PFSK-1 (cell line): ENCODE measurements around the gene EFCAB10.

Experiments used
- FOXP2 ChIP-seq: optimal IDR thresholded peaks from 2 replicates; pipeline ENCODE3; 2011; ENCODE audit warnings: borderline replicate concordance, control low read depth, inconsistent platforms; ENCODE audit not compliant: insufficient read depth; ENCODE audit errors: extremely low read length, extremely low read depth
- POLR2AphosphoS5 ChIP-seq: IDR thresholded peaks from 2 replicates; pipeline ENCODE4 v1.6.1; 2012; ENCODE audit warnings: low read depth, mild to moderate bottlenecking, control low read depth, low read length, moderate library complexity
- REST ChIP-seq, 2 experiments: IDR thresholded peaks; 2 replicates each; pipeline versions ENCODE4 v1.6.1 to v1.8.0; 2011 to 2012; ENCODE audit warnings: low read depth in 2 of 2, low read length in 2 of 2, control low read depth in 1 of 2, inconsistent platforms in 1 of 2, mild to moderate bottlenecking in 1 of 2, moderate library complexity in 1 of 2; ENCODE audit not compliant: insufficient read depth in 1 of 2
- SIN3A ChIP-seq: IDR thresholded peaks from 2 replicates; pipeline ENCODE4 v1.6.1; 2012; ENCODE audit warnings: mild to moderate bottlenecking, low read length, moderate library complexity, borderline replicate concordance; ENCODE audit not compliant: insufficient read depth
- TAF1 ChIP-seq: IDR thresholded peaks from 2 replicates; pipeline ENCODE4 v1.6.1; 2012; ENCODE audit warnings: low read length, control low read depth, borderline replicate concordance; ENCODE audit not compliant: insufficient read depth

The EFCAB10 gene

GRCh38 chr7:105531792-105532671, 49.3 kb downstream of the EFCAB10 start, which contains the start of gene RINT1:
Gene RINT1, plus strand, starts transcription at chr7:105532201. Its CDS starts 115 bp downstream, at chr7:105532316.
- TF ChIP-seq FOXP2 (peak; percentile 81), POLR2AphosphoS5 (peak; percentile 99), SIN3A (no peak), TAF1 (peak; percentile 96), REST (IDR thresholded peaks at IDR 0.05; ENCODE audit: insufficient read depth in 1 of 2, low read depth in 2 of 2, low read length in 2 of 2) (no peak)

DNA sequence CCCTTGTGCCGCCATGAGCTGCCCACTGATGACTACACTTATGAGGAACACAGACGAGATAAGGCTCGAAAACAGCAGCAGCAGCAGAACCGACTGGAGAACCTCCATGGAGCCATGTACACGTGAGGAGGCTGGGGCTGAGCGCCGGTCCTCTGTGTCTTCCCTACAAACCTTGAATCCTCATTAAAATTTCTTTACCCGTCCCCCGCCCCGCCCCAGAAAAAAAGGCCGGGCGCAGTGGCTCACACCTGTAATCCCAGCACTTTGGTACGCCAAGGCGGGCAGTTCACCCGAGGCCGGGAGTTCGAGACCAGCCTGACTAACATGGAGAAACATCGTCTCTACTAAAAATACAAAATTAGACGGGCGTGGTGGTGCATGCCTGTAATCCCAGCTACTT, 50.7 kb downstream of the EFCAB10 start:
- TF ChIP-seq POLR2AphosphoS5 (no peak), REST (IDR thresholded peaks at IDR 0.05; ENCODE audit: insufficient read depth in 1 of 2, low read depth in 2 of 2, low read length in 2 of 2) (no peak), SIN3A (no peak), TAF1 (no peak), FOXP2 (no peak)

GRCh38 chr7:105530126-105530525, 51.2 kb downstream of the EFCAB10 start:
- TF ChIP-seq SIN3A (no peak), FOXP2 (no peak), TAF1 (no peak), REST (IDR thresholded peaks at IDR 0.05; ENCODE audit: insufficient read depth in 1 of 2, low read depth in 2 of 2, low read length in 2 of 2) (no peak), POLR2AphosphoS5 (no peak)

- no peak for TF ChIP-seq TAF1
- TF ChIP-seq SIN3A, result no peak
- no peak for TF ChIP-seq FOXP2
- no peak for TF ChIP-seq POLR2AphosphoS5
- TF ChIP-seq REST (IDR thresholded peaks at IDR 0.05; ENCODE audit: insufficient read depth in 1 of 2, low read depth in 2 of 2, low read length in 2 of 2), result no peak
These were observed 56.5 kb downstream of the EFCAB10 start for GRCh38 chr7:105524840-105525239.
